IMR-90 (cell line): ENCODE results near the gene SLC4A3. TPM values are rescaled to one million over a fixed set of nuclear protein-coding genes. Genes with fewer than 3 reads are reported as not detected.

Source experiments
- ATAC-seq: fragments of 200-7000 bp; cut with Tn5 transposase; 2 replicates; pipeline ENCODE4 v1.9.1; 2020; ENCODE audit warnings: low read depth, mild to moderate bottlenecking, moderate library complexity
- BruUV-seq: library from RNA; stranded (reverse); fragments of 400-500 nt; replicated peaks from 2 replicates; lab custom pipeline; 2021; lab: Mats Ljungman, UMichigan
- CTCF ChIA-PET: fragments of 300-600 bp; formaldehyde crosslinking; extraction: SDS; loops from one replicate; lab custom pipeline; 2021; ENCODE audit warnings: antibody characterized with exemption; lab: Yijun Ruan, JAX
- POLR2A ChIA-PET: fragments of 300-600 bp; sonication (Branson Sonifier 250); formaldehyde crosslinking; loops from one replicate; lab custom pipeline; 2022; ENCODE audit warnings: antibody characterized with exemption; ENCODE audit not compliant: unreplicated experiment; lab: Charles Lee
- DNase-seq: peaks from one replicate; pipeline ENCODE4 v3.0.0; 2013
- H2AFZ ChIP-seq: replicated peaks from 2 replicates; pipeline ENCODE3; 2013; ENCODE audit warnings: low read length, mild to moderate bottlenecking; ENCODE audit not compliant: poor library complexity
- H2AK5ac ChIP-seq: 2 replicates; pipeline ENCODE4 v1.6.1; 2013; ENCODE audit warnings: low read depth, low read length, inconsistent platforms
- H2AK9ac ChIP-seq: replicated peaks from 2 replicates; pipeline ENCODE3; 2013; ENCODE audit warnings: mild to moderate bottlenecking, low read depth, low read length, moderate library complexity; ENCODE audit not compliant: poor library complexity
- H2BK120ac ChIP-seq: 2 replicates; pipeline ENCODE4 v1.6.1; 2013; ENCODE audit warnings: low read depth, low read length, inconsistent platforms
- H2BK15ac ChIP-seq: 3 replicates; pipeline ENCODE4 v1.6.1; 2013; ENCODE audit warnings: low read depth, low read length, inconsistent platforms
- H2BK20ac ChIP-seq: 2 replicates; pipeline ENCODE4 v1.6.1; 2013; ENCODE audit warnings: low read depth, mild to moderate bottlenecking, inconsistent platforms, low read length, moderate library complexity
- H2BK5ac ChIP-seq: 2 replicates; pipeline ENCODE4 v1.6.1; 2013; ENCODE audit warnings: mild to moderate bottlenecking, low read depth, low read length, inconsistent platforms; ENCODE audit not compliant: poor library complexity, severe bottlenecking
- H3K14ac ChIP-seq: replicated peaks from 2 replicates; pipeline ENCODE4 v1.6.1; 2013; ENCODE audit warnings: low read depth, low read length, inconsistent platforms
- H3K18ac ChIP-seq: 2 replicates; pipeline ENCODE4 v1.6.1; 2013; ENCODE audit warnings: low read depth, low read length, control low read depth
- H3K23ac ChIP-seq: 2 replicates; pipeline ENCODE4 v1.6.1; 2013; ENCODE audit warnings: low read depth, low read length, inconsistent platforms
- H3K27ac ChIP-seq: 2 replicates; pipeline ENCODE4 v1.5.1; 2013; ENCODE audit warnings: mild to moderate bottlenecking, control low read depth, low read length; ENCODE audit not compliant: insufficient read depth
- H3K27me3 ChIP-seq: 2 replicates; pipeline ENCODE4 v1.6.1; 2013; ENCODE audit warnings: low read length; ENCODE audit not compliant: control insufficient read depth, insufficient read depth
- H3K36me3 ChIP-seq: 2 replicates; pipeline ENCODE4 v1.6.1; 2013; ENCODE audit warnings: low read length, mixed read lengths; ENCODE audit not compliant: control insufficient read depth, insufficient read depth
- H3K4ac ChIP-seq: 2 replicates; pipeline ENCODE4 v1.6.1; 2013; ENCODE audit warnings: low read depth, low read length, inconsistent platforms
- H3K4me1 ChIP-seq: 2 replicates; pipeline ENCODE4 v1.6.1; 2013; ENCODE audit warnings: low read length, mixed read lengths; ENCODE audit not compliant: control insufficient read depth, insufficient read depth
- H3K4me2 ChIP-seq: 2 replicates; pipeline ENCODE4 v1.6.1; 2013; ENCODE audit warnings: low read depth, mild to moderate bottlenecking, control low read depth, low read length, moderate library complexity
- H3K4me3 ChIP-seq: 2 replicates; pipeline ENCODE4 v1.5.1; 2013; ENCODE audit warnings: low read depth, mild to moderate bottlenecking, control low read depth, low read length, moderate library complexity; ENCODE audit not compliant: insufficient read depth
- H3K56ac ChIP-seq: 2 replicates; pipeline ENCODE4 v1.6.1; 2013; ENCODE audit warnings: low read length, inconsistent platforms; ENCODE audit not compliant: insufficient read depth; ENCODE audit errors: extremely low read depth
- H3K79me1 ChIP-seq, 2 experiments: 2 replicates each; pipeline ENCODE4 v1.6.1; 2013; ENCODE audit warnings: low read length in 2 of 2, inconsistent platforms in 1 of 2, low read depth in 1 of 2
- H3K9ac ChIP-seq: 2 replicates; pipeline ENCODE4 v1.6.1; 2013; ENCODE audit warnings: low read depth, low read length, control low read depth
- H3K9me1 ChIP-seq: 2 replicates; pipeline ENCODE4 v1.6.1; 2013; ENCODE audit warnings: low read length, inconsistent platforms; ENCODE audit not compliant: insufficient read depth
- H3K9me3 ChIP-seq: 2 replicates; pipeline ENCODE4 v1.6.1; 2013; ENCODE audit warnings: low read length; ENCODE audit not compliant: control insufficient read depth, insufficient read depth
- H4K20me1 ChIP-seq: 2 replicates; pipeline ENCODE4 v1.6.1; 2013; ENCODE audit warnings: low read length, inconsistent platforms; ENCODE audit not compliant: insufficient read depth
- H4K5ac ChIP-seq: 2 replicates; pipeline ENCODE4 v1.6.1; 2013; ENCODE audit warnings: mild to moderate bottlenecking, low read depth, low read length, control low read depth
- H4K8ac ChIP-seq, 2 experiments: 2 replicates each; pipeline ENCODE4 v1.6.1; 2013; ENCODE audit warnings: low read depth in 2 of 2, low read length in 2 of 2, control low read depth in 1 of 2, inconsistent platforms in 1 of 2
- H4K91ac ChIP-seq: 2 replicates; pipeline ENCODE4 v1.6.1; 2013; ENCODE audit warnings: low read depth, low read length, inconsistent platforms; ENCODE audit not compliant: insufficient read depth
- NFE2L2 ChIP-seq: fragments of 150-350 bp; IDR thresholded peaks from 2 replicates; pipeline ENCODE4 v1.6.1; 2016; ENCODE audit warnings: low read depth, mild to moderate bottlenecking, low read length
- WGBS, 2 experiments: methylation state at CpG; one replicate each; pipeline versions ENCODE4 v1.1.5 to v1.1.7; 2013; ENCODE audit warnings: missing lambda C conversion rate in 2 of 2; ENCODE audit not compliant: insufficient read length in 1 of 2; ENCODE audit errors: extremely low coverage in 2 of 2; 5-methylcytosine and 5-hydroxymethylcytosine counted together
- dilution Hi-C: fragments of 300-500 bp; cut with HindIII; formaldehyde crosslinking; loops from one replicate; pipeline ENCODE4 v1.14.3; 2018; ENCODE audit warnings: low sequenced_read_pairs; ENCODE audit not compliant: unreplicated experiment
- in situ Hi-C: fragments of 300-500 bp; cut with MboI; formaldehyde crosslinking; loops from 3 replicates; pipeline ENCODE4 v1.14.3; 2019; ENCODE audit warnings: low sequenced_read_pairs, inconsistent platforms, mixed read lengths
- intact Hi-C: fragments of 100-400 bp; cut with micrococcal nuclease; formaldehyde crosslinking; loops from 2 replicates; pipeline ENCODE4 v1.10.0; 2022
- polyA plus RNA-seq, 3 experiments: library from polyadenylated mRNA; depleted of rRNA; stranded (reverse); fragments of >200 nt; gene quantifications; 2 replicates each; pipeline ENCODE4 v1.2.3, GENCODE V29; 2012; ENCODE audit warnings: low replicate concordance in 1 of 3
- total RNA-seq: library from RNA; depleted of rRNA; stranded (reverse); fragments of >200 nt; gene quantifications from 2 replicates; pipeline ENCODE4 v1.2.3, GENCODE V29; 2012

SLC4A3 gene
- total and polyA plus RNA-seq, 2 of the 4 experiments (the other 2 are of a cell fraction), result 0.90 to 6.1 TPM

GRCh38 chr2:219628235-219628985 lies 980 bp downstream of the SLC4A3 start:
- Histone ChIP-seq H3K14ac (no peak overlapping the region), H4K91ac (no peak overlapping the region), H2BK20ac (no peak overlapping the region), H3K36me3 (peaks cover 5% of the 10 kb centered on the region; the same call in 1 of the 2 replicates), H3K56ac (no peak overlapping the region), H2BK120ac (no peak overlapping the region), H3K9me3 (no peaks in the 10 kb centered on the region), H3K4ac (no peak overlapping the region), H4K8ac (peak overlapping the region in 1 of 2 experiments; percentile 25; a peak in 1 of 4 replicates), H3K23ac (no peak overlapping the region), H3K27ac (no peak overlapping the region), H3K79me1 (no peaks in the 10 kb centered on the region), H2AFZ (no peak overlapping the region), H4K5ac (no peak overlapping the region), H2AK9ac (peak overlapping the region; percentile 28), H3K9me1 (no peaks in the 10 kb centered on the region; the same call in 1 of the 2 replicates), H3K4me3 (peak overlapping the region; percentile 62), H2BK5ac (no peak overlapping the region), H3K27me3 (peaks cover 30% of the 10 kb centered on the region), H2AK5ac (no peak overlapping the region; the same call in 1 of the 2 replicates), H3K4me2 (peak overlapping the region; percentile 78; the same call in 1 of the 2 replicates), H3K18ac (no peak overlapping the region), H4K20me1 (no peaks in the 10 kb centered on the region; the same call in none of the 2 replicates), H3K4me1 (no peaks in the 10 kb centered on the region; the same call in none of the 2 replicates), H2BK15ac (no peak overlapping the region), H3K9ac (no peak overlapping the region)
- in situ Hi-C loops, result no loop called here
- ChIA-PET POLR2A (no interaction called here), CTCF (interaction anchor here (0.9 kb wide), 1 partner anchor 87 kb away, joined by 3 read pairs; no protein-coding TSS in a partner anchor)
- intact Hi-C loops, result no loop called here
- TF ChIP-seq NFE2L2, result no peak
- BruUV-seq, result no TSS peak
- 83% methylated on average over 9 of the region's 26 CpGs; no CpG with 5 or more reads in 1 of the 2 experiments for WGBS, 2 experiments
- no peak for ATAC-seq
- dilution Hi-C loops, result no loop called here
- DNase-seq, result no peak
